Raji (cell line): ENCODE data around the gene FOXO1.

Experiments
- POLR2A ChIP-seq: IDR thresholded peaks from 2 replicates; pipeline ENCODE4 v1.6.1; 2011; ENCODE audit warnings: low read depth, low read length, control low read depth; ENCODE audit not compliant: insufficient read depth

FOXO1 gene

GRCh38 chr13:40656358-40656757, 10.1 kb downstream of the FOXO1 start:
- TF ChIP-seq POLR2A = no peak

DNA sequence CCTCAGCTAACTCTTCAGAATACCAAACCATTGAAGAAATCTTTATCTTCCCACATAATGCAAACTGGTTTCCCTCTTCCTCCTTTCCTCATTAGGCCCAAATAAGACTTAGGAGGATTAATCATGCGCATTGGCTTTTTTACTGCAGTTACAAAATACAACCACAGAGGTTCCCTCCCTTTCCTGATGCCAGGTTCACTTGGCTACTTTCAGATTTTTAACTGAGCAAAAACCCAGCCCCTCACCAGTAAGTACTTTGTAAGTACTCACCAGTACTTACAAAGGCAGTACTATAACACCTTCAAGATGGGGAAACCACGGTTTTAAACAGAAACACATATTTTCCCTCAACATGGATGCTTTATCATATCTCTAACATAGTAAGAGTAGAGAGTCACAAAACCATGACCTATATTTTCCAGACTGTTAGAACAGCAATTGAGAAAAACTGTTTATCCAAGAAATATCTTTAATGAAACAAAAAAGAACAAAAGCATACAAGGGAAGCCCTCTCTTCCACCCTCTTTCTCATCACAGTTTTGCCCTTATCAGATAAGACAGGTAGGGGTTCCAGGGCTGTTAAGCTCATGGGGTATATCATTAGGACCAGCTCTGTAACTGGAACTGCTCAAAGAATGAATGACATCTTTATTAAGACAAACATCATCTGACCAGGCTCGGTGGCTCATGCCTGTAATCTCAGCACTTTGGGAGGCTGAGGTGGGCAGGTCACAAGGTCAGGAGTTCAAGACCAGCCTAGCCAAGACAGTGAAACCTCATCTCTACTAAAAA, 12.7 kb downstream of the FOXO1 start:
- TF ChIP-seq POLR2A = no peak

DNA sequence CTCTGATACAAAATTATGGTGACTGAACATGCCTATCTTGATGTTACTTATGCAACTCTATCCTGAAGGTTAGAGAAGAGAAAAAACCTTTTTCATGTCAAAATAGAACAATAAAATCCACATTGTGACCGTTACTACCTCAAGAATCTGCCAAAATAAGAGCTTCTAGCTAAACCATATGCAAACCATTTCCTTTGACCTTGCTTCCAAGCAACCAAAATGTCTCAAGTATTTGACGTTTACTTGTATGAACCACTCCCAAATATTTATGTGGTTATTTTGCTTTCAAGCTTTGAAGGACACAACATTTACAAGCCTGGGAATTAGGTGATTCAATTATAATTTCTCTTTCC, 13.9 kb downstream of the FOXO1 start:
- no peak for TF ChIP-seq POLR2A

DNA sequence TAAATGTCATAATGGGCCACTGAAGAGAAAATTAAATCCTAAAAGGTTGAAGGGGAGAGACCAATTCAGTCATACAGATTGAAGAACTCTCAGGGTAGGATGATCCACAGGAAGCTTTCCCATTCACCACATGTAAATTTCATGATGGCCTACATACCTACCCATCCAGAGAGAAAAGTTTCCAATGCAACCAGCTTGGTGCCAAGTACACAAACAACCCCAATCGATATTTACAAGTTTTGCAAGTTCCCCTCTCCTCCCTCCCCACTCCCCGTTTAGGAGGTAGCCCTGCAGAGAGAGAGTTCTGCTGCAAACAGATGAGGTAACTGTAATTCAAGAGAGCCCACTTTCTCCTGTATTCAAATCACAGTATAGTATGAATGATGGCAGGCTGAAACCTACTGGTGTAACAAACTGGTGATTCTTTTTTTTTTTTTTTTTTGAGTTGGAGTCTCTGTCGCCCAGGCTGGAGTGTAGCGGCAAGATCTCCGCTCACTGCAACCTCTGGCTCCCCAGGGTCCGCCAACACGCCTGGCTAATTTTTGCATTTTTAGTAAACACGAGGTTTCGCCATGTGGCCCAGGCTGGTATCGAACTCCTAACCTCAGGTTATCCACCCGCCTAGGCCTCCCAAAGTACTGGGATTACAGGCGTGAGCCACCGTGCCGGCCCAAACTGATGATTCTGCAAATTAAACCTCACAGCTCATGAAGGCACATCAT, 14.4 kb downstream of the FOXO1 start:
- TF ChIP-seq POLR2A = 0 out of 2 replicates have a peak, but pooled peaks have one; percentile 23

GRCh38 chr13:40648841-40649240, 17.6 kb downstream of the FOXO1 start:
- no peak for TF ChIP-seq POLR2A

DNA sequence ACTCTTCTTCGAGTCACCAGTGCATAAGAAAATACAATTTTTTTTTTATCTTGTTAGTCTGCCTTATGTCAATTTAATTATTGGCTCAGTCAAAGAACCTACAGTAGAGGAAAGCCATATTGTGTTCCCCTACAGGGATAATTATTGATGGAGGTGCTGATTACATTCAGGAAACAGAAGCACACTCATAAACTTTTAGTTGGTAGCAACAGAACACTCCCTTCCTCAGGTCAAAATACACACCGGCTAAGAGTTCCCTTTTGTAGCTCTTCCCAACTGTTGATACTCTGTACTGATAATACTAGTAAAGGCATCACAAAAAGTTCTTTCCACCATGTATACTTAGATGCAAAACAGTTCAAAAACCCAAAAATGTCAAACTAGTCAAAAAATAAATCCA, 18.4 kb downstream of the FOXO1 start:
- TF ChIP-seq POLR2A = no peak

GRCh38 chr13:40644838-40645604, 21.4 kb downstream of the FOXO1 start:
- TF ChIP-seq POLR2A = no peak

GRCh38 chr13:40640845-40641458, 25.5 kb downstream of the FOXO1 start:
- no peak for TF ChIP-seq POLR2A

DNA sequence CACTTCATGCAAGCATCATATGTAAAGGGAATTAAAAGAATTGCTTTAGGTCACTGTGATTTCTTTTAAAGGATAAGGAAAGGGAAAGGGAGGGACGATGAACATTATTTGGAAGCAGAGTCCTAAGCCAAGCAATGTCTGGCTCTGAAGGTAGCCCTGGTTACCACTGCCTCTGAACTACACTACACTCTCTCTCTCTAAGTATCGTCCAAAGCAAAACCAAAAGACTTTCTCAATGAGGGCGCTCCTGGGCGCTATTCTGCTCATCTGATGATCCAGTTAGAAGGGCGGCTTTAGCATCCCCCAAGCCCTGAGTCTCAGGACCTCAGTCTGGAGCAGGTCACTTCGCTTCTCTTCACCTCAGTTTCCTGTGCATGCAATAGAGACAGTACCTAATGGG, 26.2 kb downstream of the FOXO1 start:
- TF ChIP-seq POLR2A = no peak

- no peak for TF ChIP-seq POLR2A
These were observed 27.2 kb downstream of the FOXO1 start for GRCh38 chr13:40639221-40639681.

GRCh38 chr13:40637643-40638042, 28.8 kb downstream of the FOXO1 start:
- no peak for TF ChIP-seq POLR2A

GRCh38 chr13:40635315-40635995, 31.0 kb downstream of the FOXO1 start:
- TF ChIP-seq POLR2A = no peak

DNA sequence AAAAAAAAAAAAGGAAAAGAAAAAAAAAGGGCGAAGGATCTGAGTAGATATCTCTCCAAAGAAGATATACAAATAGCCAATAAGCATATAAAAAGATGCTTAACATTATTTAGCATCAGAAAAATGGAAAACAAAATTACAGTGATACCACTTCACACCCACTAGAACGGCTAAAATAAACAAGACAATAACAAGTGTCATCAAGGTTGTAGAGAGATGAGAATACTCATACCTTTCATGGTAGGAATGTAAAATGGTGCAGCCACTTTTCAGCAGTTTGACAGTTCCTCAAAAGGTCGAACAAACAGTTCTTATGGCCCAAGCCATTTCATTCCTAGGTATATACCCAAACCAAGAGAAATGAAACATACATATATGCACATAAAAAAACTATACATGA, 33.5 kb downstream of the FOXO1 start:
- TF ChIP-seq POLR2A = no peak

GRCh38 chr13:40631605-40632004, 34.8 kb downstream of the FOXO1 start:
- TF ChIP-seq POLR2A = no peak
